HepG2 (cell line): ENCODE data around the gene PDIA5. TPM values are rescaled to one million over a fixed set of nuclear protein-coding genes. Genes with fewer than 3 reads are reported as not detected.
A peak's percentile ranks its signal among the peaks of the same experiment; 100 is the strongest.

Experiments used
- FOXC1 ChIP-seq: sonication (generic); formaldehyde crosslinking; IDR thresholded peaks from 2 replicates; pipeline ENCODE4 v1.8.0; 2022; ENCODE audit warnings: mild to moderate bottlenecking, missing genetic modification reagents, borderline replicate concordance
- ISX ChIP-seq: sonication (generic); formaldehyde crosslinking; conservative IDR thresholded peaks from 2 replicates; pipeline ENCODE4 v1.5.0; 2020; ENCODE audit warnings: missing genetic modification reagents
- KDM2A ChIP-seq: sonication (generic); formaldehyde crosslinking; IDR thresholded peaks from 2 replicates; pipeline ENCODE4 v1.4.0; 2020; ENCODE audit warnings: low read depth, missing genetic modification reagents, borderline replicate concordance
- KMT2A ChIP-seq: sonication (generic); formaldehyde crosslinking; IDR thresholded peaks from 2 replicates; pipeline ENCODE4 v1.4.0; 2020; ENCODE audit warnings: missing genetic modification reagents
- MAF1 ChIP-seq: sonication (generic); formaldehyde crosslinking; IDR thresholded peaks from 2 replicates; pipeline ENCODE4 v1.5.0; 2020; ENCODE audit warnings: missing genetic modification reagents, borderline replicate concordance
- NCOA5 ChIP-seq: sonication (generic); formaldehyde crosslinking; IDR thresholded peaks from 2 replicates; pipeline ENCODE4 v1.4.0; 2020; ENCODE audit warnings: missing genetic modification reagents
- PAX8 ChIP-seq: sonication (generic); formaldehyde crosslinking; IDR thresholded peaks from 2 replicates; pipeline ENCODE4 v1.8.0; 2022; ENCODE audit warnings: mild to moderate bottlenecking, missing genetic modification reagents, borderline replicate concordance
- RARG ChIP-seq: sonication (generic); formaldehyde crosslinking; IDR thresholded peaks from 2 replicates; pipeline ENCODE4 v1.4.0; 2020; ENCODE audit warnings: low read depth, mild to moderate bottlenecking, missing genetic modification reagents
- SETDB1 ChIP-seq: sonication (generic); formaldehyde crosslinking; IDR thresholded peaks from 2 replicates; pipeline ENCODE4 v1.5.1; 2020; ENCODE audit warnings: missing genetic modification reagents, mild to moderate bottlenecking, borderline replicate concordance
- STAG1 ChIP-seq: sonication (generic); formaldehyde crosslinking; IDR thresholded peaks from 2 replicates; pipeline ENCODE4 v1.4.0; 2020; ENCODE audit warnings: missing genetic modification reagents
- ZNF160 ChIP-seq: sonication (generic); formaldehyde crosslinking; IDR thresholded peaks from 2 replicates; pipeline ENCODE4 v1.8.0; 2022; ENCODE audit warnings: mild to moderate bottlenecking, inconsistent platforms, missing genetic modification reagents
- ZNF333 ChIP-seq: sonication (generic); formaldehyde crosslinking; IDR thresholded peaks from 2 replicates; pipeline ENCODE4 v1.4.0; 2020; ENCODE audit warnings: mild to moderate bottlenecking, missing genetic modification reagents, borderline replicate concordance
- ZNF441 ChIP-seq: sonication (generic); formaldehyde crosslinking; IDR thresholded peaks from 2 replicates; pipeline ENCODE4 v1.7.0; 2021; ENCODE audit warnings: missing genetic modification reagents, borderline replicate concordance
- ZNF501 ChIP-seq: sonication (generic); formaldehyde crosslinking; IDR thresholded peaks from 2 replicates; pipeline ENCODE4 v1.5.1; 2020; ENCODE audit warnings: mild to moderate bottlenecking, moderate library complexity, missing genetic modification reagents
- ZSCAN20 ChIP-seq: sonication (generic); formaldehyde crosslinking; IDR thresholded peaks from 2 replicates; pipeline ENCODE4 v1.4.0; 2020; ENCODE audit warnings: missing genetic modification reagents, mild to moderate bottlenecking, borderline replicate concordance
- polyA plus RNA-seq, 8 experiments: library from polyadenylated mRNA; depleted of rRNA in 3 of 8; stranded (reverse) in 7 of 8; unstranded in 1 of 8; fragments of >200 nt; fragmentation: Illumina TruSeq in 4 of 8; extraction: Trizol in 4 of 8; gene quantifications; 2 replicates each; pipeline versions ENCODE4 v1.2.1 to v1.2.3, GENCODE V29; 2011 to 2016; ENCODE audit warnings: low read depth in 4 of 8, missing spikeins in 1 of 8, mixed read lengths in 1 of 8; ENCODE audit not compliant: insufficient read depth in 1 of 8
- total RNA-seq, 5 experiments: library from RNA; depleted of rRNA; stranded (reverse); fragments of >200 nt; fragmentation: Illumina TruSeq; extraction: Trizol; gene quantifications; 2 replicates each; pipeline ENCODE4 v1.2.3, GENCODE V29; 2016; ENCODE audit warnings: low read depth in 1 of 5
- TF ChIP-seq, protein P1 (sequence below): sonication (generic); formaldehyde crosslinking; IDR thresholded peaks from 2 replicates; pipeline ENCODE4 v1.4.0; 2020; ENCODE audit warnings: mild to moderate bottlenecking, missing genetic modification reagents
- TF ChIP-seq, protein P2 (sequence below): IDR thresholded peaks from 2 replicates; pipeline ENCODE4 v1.6.1; 2012; ENCODE audit warnings: inconsistent platforms
- TF ChIP-seq, protein P3 (sequence below): sonication (generic); formaldehyde crosslinking; IDR thresholded peaks from 2 replicates; pipeline ENCODE4 v1.4.0; 2020; ENCODE audit warnings: missing genetic modification reagents, mild to moderate bottlenecking, borderline replicate concordance
- TF ChIP-seq, protein P4 (sequence below): sonication (generic); formaldehyde crosslinking; IDR thresholded peaks from 2 replicates; pipeline ENCODE4 v1.4.0; 2020; ENCODE audit warnings: mild to moderate bottlenecking, missing genetic modification reagents
- TF ChIP-seq, protein P5 (sequence below): sonication (generic); formaldehyde crosslinking; IDR thresholded peaks from 2 replicates; pipeline ENCODE4 v1.4.0; 2020; ENCODE audit warnings: missing genetic modification reagents
- TF ChIP-seq, protein P6 (sequence below): IDR thresholded peaks from 2 replicates; pipeline ENCODE4 v1.6.1; 2016; ENCODE audit warnings: missing compliant biosample characterization, missing genetic modification reagents, borderline replicate concordance

Gene PDIA5
- total and polyA plus RNA-seq, 2 of the 13 experiments (the other 11 are each of a cell fraction or from before 2014, with no cell fraction given) = 51.3 to 74.3 TPM

DNA sequence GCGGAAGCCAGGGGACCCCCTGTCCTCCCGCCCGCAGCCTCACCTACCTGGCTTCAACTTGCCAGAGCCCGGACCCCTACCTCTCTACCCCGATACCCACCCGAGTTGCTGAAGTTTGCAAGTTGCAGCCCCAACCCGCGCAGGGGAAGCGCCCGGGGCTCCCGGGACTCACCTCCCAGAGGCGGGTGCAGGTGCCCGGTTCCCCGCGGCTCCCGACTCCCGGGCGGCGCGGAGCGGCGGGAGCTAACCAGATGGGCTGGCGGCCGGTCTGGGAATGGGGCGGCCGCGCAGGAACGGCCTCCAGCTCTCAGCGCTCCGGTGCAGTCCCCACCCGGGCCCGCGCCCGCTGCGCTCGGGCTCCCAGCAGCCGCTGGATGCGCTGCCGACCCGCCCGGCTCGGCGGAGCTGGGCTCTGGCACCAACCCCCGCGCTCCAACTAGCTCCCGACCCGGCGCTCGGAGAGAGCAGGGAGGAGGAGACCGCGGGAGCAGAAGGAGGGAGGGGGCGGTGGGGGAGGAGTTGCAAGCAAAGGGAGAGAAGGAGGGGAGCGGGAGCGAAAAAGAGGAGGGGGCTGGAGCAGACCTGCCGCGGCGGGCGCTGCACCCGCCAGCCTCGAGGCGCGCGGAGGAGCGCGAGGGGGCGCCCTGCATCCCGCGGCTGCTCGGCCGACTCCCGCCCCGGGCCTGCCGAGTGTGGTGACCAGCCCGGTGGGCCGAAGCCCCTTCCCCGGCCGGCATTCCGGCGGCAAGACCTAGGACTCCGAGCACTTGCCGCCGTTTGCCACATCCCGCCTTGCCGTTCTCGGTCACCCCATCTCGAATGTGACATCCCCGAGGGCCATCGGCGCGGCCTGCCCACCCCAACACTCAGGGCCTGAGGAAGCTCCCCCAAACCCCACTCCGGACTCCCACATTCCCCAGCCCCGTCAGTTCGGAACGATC, 39.3 kb upstream of the PDIA5 start, which contains the start of gene SEMA5B (continued):
- TF ChIP-seq, protein P1, sequence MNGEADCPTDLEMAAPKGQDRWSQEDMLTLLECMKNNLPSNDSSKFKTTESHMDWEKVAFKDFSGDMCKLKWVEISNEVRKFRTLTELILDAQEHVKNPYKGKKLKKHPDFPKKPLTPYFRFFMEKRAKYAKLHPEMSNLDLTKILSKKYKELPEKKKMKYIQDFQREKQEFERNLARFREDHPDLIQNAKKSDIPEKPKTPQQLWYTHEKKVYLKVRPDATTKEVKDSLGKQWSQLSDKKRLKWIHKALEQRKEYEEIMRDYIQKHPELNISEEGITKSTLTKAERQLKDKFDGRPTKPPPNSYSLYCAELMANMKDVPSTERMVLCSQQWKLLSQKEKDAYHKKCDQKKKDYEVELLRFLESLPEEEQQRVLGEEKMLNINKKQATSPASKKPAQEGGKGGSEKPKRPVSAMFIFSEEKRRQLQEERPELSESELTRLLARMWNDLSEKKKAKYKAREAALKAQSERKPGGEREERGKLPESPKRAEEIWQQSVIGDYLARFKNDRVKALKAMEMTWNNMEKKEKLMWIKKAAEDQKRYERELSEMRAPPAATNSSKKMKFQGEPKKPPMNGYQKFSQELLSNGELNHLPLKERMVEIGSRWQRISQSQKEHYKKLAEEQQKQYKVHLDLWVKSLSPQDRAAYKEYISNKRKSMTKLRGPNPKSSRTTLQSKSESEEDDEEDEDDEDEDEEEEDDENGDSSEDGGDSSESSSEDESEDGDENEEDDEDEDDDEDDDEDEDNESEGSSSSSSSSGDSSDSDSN (CRISPR knock-in tag) = peak; percentile 35
- TF ChIP-seq NCOA5 (CRISPR knock-in tag) (no peak), RARG (no peak), ZSCAN20 (CRISPR knock-in tag) (no peak), KMT2A (CRISPR knock-in tag) (0 out of 2 replicates have a peak, but pooled peaks have one; percentile 18), STAG1 (CRISPR knock-in tag) (peak; percentile 39; the same call in 1 of the 2 replicates), FOXC1 (CRISPR knock-in tag) (0 out of 2 replicates have a peak, but pooled peaks have one; percentile 9), ZNF333 (CRISPR knock-in tag) (peak; percentile 70; the same call in 1 of the 2 replicates), ISX (CRISPR knock-in tag) (no peak), SETDB1 (CRISPR knock-in tag) (no peak), ZNF160 (CRISPR knock-in tag) (no peak), ZNF441 (CRISPR knock-in tag) (0 out of 2 replicates have a peak, but pooled peaks have one; percentile 21), ZNF501 (CRISPR knock-in tag) (no peak), MAF1 (CRISPR knock-in tag) (no peak), PAX8 (CRISPR knock-in tag) (no peak), KDM2A (CRISPR knock-in tag) (no peak; the same call in 1 of the 2 replicates)
- TF ChIP-seq, protein P2, sequence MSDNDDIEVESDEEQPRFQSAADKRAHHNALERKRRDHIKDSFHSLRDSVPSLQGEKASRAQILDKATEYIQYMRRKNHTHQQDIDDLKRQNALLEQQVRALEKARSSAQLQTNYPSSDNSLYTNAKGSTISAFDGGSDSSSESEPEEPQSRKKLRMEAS = peak; percentile 51; the same call in 1 of the 2 replicates
- TF ChIP-seq, protein P3, sequence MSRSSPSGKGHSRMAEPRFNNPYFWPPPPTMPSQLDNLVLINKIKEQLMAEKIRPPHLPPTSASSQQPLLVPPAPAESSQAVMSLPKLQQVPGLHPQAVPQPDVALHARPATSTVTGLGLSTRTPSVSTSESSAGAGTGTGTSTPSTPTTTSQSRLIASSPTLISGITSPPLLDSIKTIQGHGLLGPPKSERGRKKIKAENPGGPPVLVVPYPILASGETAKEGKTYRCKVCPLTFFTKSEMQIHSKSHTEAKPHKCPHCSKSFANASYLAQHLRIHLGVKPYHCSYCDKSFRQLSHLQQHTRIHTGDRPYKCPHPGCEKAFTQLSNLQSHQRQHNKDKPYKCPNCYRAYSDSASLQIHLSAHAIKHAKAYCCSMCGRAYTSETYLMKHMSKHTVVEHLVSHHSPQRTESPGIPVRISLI (CRISPR knock-in tag) = no peak
- TF ChIP-seq, protein P4, sequence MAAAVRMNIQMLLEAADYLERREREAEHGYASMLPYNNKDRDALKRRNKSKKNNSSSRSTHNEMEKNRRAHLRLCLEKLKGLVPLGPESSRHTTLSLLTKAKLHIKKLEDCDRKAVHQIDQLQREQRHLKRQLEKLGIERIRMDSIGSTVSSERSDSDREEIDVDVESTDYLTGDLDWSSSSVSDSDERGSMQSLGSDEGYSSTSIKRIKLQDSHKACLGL (CRISPR knock-in tag) = no peak
- TF ChIP-seq, protein P5, sequence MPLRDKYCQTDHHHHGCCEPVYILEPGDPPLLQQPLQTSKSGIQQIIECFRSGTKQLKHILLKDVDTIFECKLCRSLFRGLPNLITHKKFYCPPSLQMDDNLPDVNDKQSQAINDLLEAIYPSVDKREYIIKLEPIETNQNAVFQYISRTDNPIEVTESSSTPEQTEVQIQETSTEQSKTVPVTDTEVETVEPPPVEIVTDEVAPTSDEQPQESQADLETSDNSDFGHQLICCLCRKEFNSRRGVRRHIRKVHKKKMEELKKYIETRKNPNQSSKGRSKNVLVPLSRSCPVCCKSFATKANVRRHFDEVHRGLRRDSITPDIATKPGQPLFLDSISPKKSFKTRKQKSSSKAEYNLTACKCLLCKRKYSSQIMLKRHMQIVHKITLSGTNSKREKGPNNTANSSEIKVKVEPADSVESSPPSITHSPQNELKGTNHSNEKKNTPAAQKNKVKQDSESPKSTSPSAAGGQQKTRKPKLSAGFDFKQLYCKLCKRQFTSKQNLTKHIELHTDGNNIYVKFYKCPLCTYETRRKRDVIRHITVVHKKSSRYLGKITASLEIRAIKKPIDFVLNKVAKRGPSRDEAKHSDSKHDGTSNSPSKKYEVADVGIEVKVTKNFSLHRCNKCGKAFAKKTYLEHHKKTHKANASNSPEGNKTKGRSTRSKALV (CRISPR knock-in tag) = 0 out of 2 replicates have a peak, but pooled peaks have one; percentile 11
- TF ChIP-seq, protein P6, sequence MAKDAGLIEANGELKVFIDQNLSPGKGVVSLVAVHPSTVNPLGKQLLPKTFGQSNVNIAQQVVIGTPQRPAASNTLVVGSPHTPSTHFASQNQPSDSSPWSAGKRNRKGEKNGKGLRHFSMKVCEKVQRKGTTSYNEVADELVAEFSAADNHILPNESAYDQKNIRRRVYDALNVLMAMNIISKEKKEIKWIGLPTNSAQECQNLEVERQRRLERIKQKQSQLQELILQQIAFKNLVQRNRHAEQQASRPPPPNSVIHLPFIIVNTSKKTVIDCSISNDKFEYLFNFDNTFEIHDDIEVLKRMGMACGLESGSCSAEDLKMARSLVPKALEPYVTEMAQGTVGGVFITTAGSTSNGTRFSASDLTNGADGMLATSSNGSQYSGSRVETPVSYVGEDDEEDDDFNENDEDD (CRISPR knock-in tag) = peak; percentile 53; the same call in 1 of the 2 replicates
